Testis (tissue), 2 donors: Measurements from ENCODE around the gene CCDC177.

Experiments used
- CTCF ChIP-seq, 3 experiments: fragments of 450-650 bp in 2 of 3; fragments of 200-600 bp in 1 of 3; sonication (generic) in 1 of 3; IDR thresholded peaks; one replicate each; pipeline ENCODE4 v1.5.1; 2016 to 2019; ENCODE audit warnings: antibody characterized with exemption in 3 of 3, mild to moderate bottlenecking in 2 of 3, moderate library complexity in 1 of 3
- POLR2A ChIP-seq: fragments of 450-650 bp; IDR thresholded peaks from one replicate; pipeline ENCODE4 v1.6.1; 2017; ENCODE audit warnings: antibody characterized with exemption, mild to moderate bottlenecking, moderate library complexity

- TF ChIP-seq POLR2A, result no peak
- TF ChIP-seq CTCF (IDR thresholded peaks at IDR 0.05), result no peak
Observed at GRCh38 chr14:69559581-69560011, 15.1 kb downstream of the CCDC177 start.
